GM04503 (cell line): ENCODE measurements around the gene SAMD1.

Experiments
- DNase-seq: peaks from one replicate; pipeline ENCODE4 v3.0.0-alpha.2; 2012; ENCODE audit warnings: low read depth

The SAMD1 gene

DNA sequence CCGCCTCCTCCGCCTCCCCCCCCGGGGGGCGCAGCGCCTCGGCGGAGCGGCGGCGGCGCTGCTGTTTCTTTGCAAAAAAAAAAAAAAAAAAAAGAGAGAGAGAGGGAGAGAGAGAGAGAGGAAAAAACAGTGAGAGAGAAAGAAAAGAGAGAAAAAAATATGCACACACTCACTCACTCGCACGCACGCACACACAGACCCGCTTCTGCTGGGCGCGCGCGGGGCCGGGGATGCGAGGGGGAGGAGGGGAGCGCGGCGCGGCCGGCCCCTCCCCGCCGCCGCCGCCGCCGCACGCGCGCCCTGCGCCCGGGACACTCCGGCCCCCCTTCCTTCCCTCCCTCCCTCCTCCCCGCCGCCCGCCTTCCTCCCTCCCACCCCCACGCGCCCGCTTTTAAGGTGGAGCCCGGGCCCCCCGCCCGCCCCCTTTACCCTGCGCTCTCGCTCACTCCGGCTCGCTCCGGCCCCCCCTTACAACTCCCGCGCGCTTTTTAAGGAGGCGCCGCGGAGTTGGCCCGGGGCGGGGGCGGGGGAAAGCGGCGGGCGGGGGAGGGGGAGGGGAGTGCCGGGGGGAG lies at the start of gene SAMD1:
SAMD1 (minus strand) TSS at position 243 of the 572 bp plus-strand sequence.
- no peak for DNase-seq

- no peak for DNase-seq
Measured at GRCh38 chr19:14139944-14140343, 49.4 kb upstream of the SAMD1 start.

- DNase-seq = no peak
Measured at GRCh38 chr19:14138576-14139265, 48.2 kb upstream of the SAMD1 start.

DNA sequence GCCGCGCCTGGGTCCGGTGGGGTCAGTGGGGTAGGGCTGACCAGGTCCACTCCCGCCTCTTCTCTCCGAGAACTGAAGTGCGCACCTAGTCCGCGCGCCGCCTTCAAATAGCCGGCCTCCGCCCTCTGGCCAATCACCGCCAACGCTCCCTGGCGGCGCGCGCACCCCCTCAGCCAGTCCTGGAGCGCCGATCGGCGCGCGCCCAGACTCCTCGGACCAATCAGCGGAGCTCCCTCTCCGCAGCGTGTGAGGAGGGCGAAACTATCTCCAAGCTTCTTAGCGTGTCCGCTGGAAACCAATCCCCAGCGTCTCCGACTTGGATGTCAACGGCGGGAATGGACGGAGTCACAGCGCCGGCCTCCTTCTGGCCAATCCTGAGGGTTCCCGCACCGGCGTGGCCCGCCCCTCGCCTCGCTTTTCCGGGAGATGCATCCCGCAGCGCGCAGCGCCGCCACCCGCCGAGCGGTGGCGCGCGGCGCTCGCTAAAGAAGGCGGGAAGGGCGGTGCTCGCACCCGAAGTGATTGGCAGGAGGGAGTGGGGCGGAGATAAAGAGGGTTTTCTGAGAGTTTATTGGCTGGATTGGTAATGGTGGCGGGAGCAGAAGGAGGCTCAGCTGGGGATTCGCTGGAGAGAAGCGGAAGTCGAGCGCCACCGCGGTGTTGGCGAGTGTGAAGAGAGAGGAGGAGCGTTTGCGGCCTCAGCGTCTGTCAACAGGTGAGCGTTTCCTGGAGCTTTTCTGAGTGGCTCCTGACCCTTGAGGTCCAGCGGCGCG lies 46.1 kb upstream of the SAMD1 start, which contains the start of gene ASF1B:
ASF1B (minus strand) TSS at position 81 of the 773 bp plus-strand sequence. CDS start 133 bp downstream, outside the sequence.
- DNase-seq = peak; percentile 99

GRCh38 chr19:14135985-14136508 lies 45.5 kb upstream of the SAMD1 start:
- DNase-seq = no peak

DNA sequence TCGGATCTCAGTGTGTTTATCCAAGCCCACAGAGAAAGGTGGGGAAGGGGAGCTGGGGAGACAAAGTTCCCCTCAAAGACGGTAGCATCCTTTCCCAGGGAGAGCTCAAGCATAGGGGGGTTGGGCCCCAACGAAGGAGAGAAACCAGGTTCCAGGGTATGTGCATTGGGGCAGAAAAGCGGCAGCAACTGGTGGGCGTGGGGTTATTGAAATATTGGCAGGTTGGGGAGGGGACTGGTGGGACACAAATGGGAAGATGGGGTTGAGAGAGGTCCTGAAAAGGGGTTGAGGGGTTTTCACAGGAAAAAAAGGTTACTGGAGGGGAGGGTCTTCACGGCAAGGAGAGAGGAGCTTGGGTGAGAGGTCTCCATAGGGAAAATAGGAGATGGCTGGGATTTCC lies 44.8 kb upstream of the SAMD1 start:
- no peak for DNase-seq

DNA sequence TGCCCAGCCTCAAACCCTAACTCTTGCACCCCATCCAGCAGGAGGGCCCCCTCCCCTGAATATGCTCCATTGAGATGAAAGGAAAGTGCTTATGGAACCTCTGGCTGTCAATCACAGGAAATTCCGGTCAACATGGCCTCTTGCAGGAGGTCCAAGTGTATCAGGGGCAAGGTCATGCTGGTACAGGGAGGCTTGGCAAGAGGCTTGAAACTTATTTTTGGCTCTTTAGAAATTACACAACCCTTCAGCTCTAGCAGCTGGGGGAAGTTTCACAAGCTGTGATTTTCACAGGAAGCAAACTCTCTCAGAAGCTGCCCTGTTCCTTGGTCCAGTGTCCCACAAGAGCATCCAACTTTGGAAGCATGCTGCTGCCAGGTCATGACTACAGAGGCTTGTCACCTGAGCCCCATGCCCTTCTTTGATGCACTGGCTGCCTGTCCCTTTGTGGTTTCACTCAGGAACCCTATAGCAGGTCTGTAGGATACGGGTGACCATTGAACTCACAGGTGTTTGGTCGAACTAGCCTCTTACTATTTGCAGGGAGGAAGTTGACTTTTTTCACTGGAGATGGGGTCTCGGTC lies 37.5 kb upstream of the SAMD1 start:
- no peak for DNase-seq

GRCh38 chr19:14127176-14127575 lies 36.6 kb upstream of the SAMD1 start:
- no peak for DNase-seq

DNA sequence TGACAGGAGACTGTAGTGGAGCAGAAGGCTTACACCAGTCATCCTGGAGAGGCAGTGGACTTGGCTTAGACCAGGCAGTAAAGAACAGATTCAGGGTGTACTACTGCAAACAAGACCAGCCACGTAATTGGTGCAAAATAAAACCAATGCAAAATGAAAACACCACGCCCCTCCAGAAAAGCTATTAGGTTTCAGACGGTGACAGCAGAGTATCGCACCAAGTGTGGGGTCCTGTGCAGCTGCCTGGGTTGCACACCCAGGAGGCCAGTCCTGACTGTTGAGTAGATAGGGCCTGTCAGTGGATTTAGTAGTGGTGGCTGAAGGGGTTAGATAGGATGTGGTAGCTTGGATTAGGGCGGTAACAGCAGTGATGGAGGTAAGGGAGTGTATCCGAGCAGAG lies 32.4 kb upstream of the SAMD1 start:
- no peak for DNase-seq

DNA sequence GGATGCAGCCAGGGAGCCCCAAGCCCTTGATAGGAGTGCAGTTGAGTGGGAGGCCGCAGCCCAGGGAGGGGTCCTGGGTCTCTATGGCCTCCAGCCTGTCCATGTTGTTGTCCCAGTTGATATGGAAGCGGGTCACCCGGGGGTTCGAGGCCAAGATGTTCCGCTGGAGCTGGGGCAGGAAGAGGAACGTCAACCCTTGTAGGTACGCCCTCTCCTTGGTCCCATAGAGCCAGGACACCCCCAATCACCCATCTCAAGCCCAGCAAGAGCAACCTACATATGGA lies 29.9 kb upstream of the SAMD1 start:
- DNase-seq = no peak

DNA sequence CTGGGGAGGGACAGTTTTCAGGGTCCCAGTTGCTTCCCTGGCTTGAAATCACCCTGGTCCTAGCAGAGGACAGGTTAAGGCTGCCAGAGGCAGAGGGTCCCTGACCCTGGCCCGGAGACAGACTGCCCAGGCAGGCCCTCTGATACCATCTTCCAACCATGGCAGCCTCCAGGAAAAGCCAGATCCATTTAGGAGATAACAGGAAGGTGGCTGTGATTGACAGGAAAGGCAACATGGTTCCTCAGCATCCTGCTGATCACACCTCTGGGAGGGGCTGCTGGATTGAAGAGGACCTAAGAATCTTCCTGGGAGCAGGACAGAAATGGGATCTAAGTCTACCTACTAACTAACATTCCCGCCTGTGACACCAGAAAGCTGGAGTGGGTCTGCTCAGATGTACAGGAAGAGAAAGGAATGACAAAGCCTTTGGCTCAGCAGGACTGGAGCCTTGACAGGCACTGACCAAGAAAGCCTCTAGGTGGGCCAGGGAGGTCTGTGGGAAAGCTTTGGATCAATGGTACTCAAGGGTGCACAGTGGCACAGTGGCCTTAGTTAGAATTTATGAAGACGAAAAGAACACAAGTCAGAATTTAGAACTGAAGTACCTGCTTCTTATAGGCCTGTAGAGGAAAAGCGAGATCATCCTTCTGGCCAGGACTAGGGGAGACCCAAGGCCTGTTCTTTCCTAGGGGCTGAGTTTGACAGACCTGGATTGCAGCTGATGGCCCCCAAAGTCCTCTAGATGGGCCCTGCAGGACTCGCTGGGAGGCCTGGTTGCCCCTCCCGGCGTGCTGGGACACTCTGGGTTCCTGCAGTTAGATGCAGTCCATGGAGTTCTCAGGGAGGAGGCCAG lies 29.3 kb upstream of the SAMD1 start:
- no peak for DNase-seq

DNA sequence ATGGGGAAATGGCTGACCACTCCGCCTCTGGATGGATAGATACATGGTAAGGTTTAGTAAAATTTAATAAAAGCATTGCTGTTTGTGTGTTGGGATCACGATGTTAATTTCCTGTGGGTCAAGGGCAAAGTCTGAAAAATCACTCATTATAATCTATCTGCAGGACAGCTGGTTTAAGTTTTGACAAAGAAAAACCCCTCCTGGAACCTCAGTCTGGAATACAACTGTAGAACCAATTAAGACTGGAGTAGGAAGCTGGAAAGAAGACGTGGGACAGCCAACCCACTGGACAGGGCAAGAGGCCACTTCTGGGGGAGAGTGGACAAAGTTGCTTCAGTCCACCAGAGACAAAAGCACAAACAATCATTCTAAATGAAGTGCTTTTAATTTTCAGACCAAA lies 28.6 kb upstream of the SAMD1 start:
- no peak for DNase-seq

- DNase-seq = no peak
Measured at GRCh38 chr19:14118165-14119051, 27.9 kb upstream of the SAMD1 start.

- DNase-seq = peak; percentile 95
Measured at GRCh38 chr19:14117668-14118164, 27.2 kb upstream of the SAMD1 start, which contains the start of gene PRKACA. PRKACA (minus strand) TSS chr19:14117762; CDS start chr19:14117547, 215 bp downstream.

DNA sequence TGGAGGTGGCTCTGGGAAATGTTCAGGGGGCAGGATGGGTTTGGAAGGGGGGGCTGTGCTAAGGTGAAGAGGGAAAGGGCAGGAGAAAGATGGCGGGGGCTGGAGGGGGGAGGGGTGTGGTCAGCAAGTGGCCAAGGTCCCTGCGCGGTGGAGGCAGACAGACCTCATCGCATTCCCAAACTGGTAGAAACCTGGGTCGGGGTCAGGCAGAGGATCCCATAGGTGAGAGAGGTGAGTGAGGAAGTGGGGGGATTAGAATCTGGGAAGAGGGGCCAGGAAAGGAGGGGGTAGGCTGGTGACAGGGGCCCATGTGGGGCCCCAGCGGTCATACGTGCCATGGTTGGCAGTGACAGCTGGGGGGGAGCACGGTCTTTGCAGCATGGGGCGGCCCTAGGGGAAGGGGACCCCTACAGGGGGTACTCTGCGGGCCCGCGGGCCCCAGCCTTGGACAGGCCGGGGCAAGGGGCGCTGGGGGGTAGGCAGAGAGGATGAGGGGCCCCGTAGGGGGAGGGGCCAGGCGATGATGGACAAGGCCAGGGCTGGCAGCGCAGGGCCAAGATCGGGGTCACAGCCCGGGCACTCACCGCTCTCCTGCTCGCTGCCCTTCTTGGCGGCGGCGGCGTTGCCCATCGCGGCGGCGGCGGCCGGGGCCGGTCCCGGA lies 26.5 kb upstream of the SAMD1 start:
- no peak for DNase-seq

- DNase-seq = no peak
Measured at GRCh38 chr19:14116525-14116917, 26.0 kb upstream of the SAMD1 start.

- DNase-seq = no peak
Measured at GRCh38 chr19:14115756-14116155, 25.2 kb upstream of the SAMD1 start.

DNA sequence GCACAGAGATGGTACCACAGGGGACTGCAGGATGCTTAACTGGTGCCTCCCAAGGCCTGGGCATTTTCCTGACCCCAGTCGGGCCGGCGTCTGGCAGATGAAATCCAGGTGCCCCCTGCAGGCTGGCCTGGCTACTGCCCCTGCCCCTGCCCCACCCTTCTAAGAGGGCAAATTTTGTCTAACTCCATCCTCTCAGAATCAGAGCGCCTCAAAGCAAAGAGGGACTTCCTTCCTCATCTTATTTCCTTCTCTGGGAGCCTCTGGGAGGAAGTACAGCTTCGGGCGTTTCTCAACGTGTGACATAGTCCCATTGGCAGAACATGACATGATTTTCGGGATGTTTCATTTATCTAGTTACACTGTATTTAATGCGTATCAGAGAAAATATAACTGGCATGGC lies 24.3 kb upstream of the SAMD1 start:
- DNase-seq = no peak

GRCh38 chr19:14114439-14114838 lies 23.9 kb upstream of the SAMD1 start:
- no peak for DNase-seq
